IMR-90 (cell line): ENCODE data around the gene PPP6R3. TPM values are rescaled to one million over a fixed set of nuclear protein-coding genes. Genes with fewer than 3 reads are reported as not detected.
A peak's percentile ranks its signal among the peaks of the same experiment; 100 is the strongest.

Source experiments
- ATAC-seq: fragments of 200-7000 bp; cut with Tn5 transposase; 2 replicates; pipeline ENCODE4 v1.9.1; 2020; ENCODE audit warnings: low read depth, mild to moderate bottlenecking, moderate library complexity
- BruUV-seq: library from RNA; stranded (reverse); fragments of 400-500 nt; replicated peaks from 2 replicates; lab custom pipeline; 2021; lab: Mats Ljungman, UMichigan
- CTCF ChIA-PET: fragments of 300-600 bp; formaldehyde crosslinking; extraction: SDS; loops from one replicate; lab custom pipeline; 2021; ENCODE audit warnings: antibody characterized with exemption; lab: Yijun Ruan, JAX
- POLR2A ChIA-PET: fragments of 300-600 bp; sonication (Branson Sonifier 250); formaldehyde crosslinking; loops from one replicate; lab custom pipeline; 2022; ENCODE audit warnings: antibody characterized with exemption; ENCODE audit not compliant: unreplicated experiment; lab: Charles Lee
- DNase-seq: peaks from one replicate; pipeline ENCODE4 v3.0.0; 2013
- H2AFZ ChIP-seq: replicated peaks from 2 replicates; pipeline ENCODE3; 2013; ENCODE audit warnings: low read length, mild to moderate bottlenecking; ENCODE audit not compliant: poor library complexity
- H2AK5ac ChIP-seq: 2 replicates; pipeline ENCODE4 v1.6.1; 2013; ENCODE audit warnings: low read depth, low read length, inconsistent platforms
- H2AK9ac ChIP-seq: replicated peaks from 2 replicates; pipeline ENCODE3; 2013; ENCODE audit warnings: mild to moderate bottlenecking, low read depth, low read length, moderate library complexity; ENCODE audit not compliant: poor library complexity
- H2BK120ac ChIP-seq: 2 replicates; pipeline ENCODE4 v1.6.1; 2013; ENCODE audit warnings: low read depth, low read length, inconsistent platforms
- H2BK15ac ChIP-seq: 3 replicates; pipeline ENCODE4 v1.6.1; 2013; ENCODE audit warnings: low read depth, low read length, inconsistent platforms
- H2BK20ac ChIP-seq: 2 replicates; pipeline ENCODE4 v1.6.1; 2013; ENCODE audit warnings: low read depth, mild to moderate bottlenecking, inconsistent platforms, low read length, moderate library complexity
- H2BK5ac ChIP-seq: 2 replicates; pipeline ENCODE4 v1.6.1; 2013; ENCODE audit warnings: mild to moderate bottlenecking, low read depth, low read length, inconsistent platforms; ENCODE audit not compliant: poor library complexity, severe bottlenecking
- H3K14ac ChIP-seq: replicated peaks from 2 replicates; pipeline ENCODE4 v1.6.1; 2013; ENCODE audit warnings: low read depth, low read length, inconsistent platforms
- H3K18ac ChIP-seq: 2 replicates; pipeline ENCODE4 v1.6.1; 2013; ENCODE audit warnings: low read depth, low read length, control low read depth
- H3K23ac ChIP-seq: 2 replicates; pipeline ENCODE4 v1.6.1; 2013; ENCODE audit warnings: low read depth, low read length, inconsistent platforms
- H3K27ac ChIP-seq: 2 replicates; pipeline ENCODE4 v1.5.1; 2013; ENCODE audit warnings: mild to moderate bottlenecking, control low read depth, low read length; ENCODE audit not compliant: insufficient read depth
- H3K27me3 ChIP-seq: 2 replicates; pipeline ENCODE4 v1.6.1; 2013; ENCODE audit warnings: low read length; ENCODE audit not compliant: control insufficient read depth, insufficient read depth
- H3K36me3 ChIP-seq: 2 replicates; pipeline ENCODE4 v1.6.1; 2013; ENCODE audit warnings: low read length, mixed read lengths; ENCODE audit not compliant: control insufficient read depth, insufficient read depth
- H3K4ac ChIP-seq: 2 replicates; pipeline ENCODE4 v1.6.1; 2013; ENCODE audit warnings: low read depth, low read length, inconsistent platforms
- H3K4me1 ChIP-seq: 2 replicates; pipeline ENCODE4 v1.6.1; 2013; ENCODE audit warnings: low read length, mixed read lengths; ENCODE audit not compliant: control insufficient read depth, insufficient read depth
- H3K4me2 ChIP-seq: 2 replicates; pipeline ENCODE4 v1.6.1; 2013; ENCODE audit warnings: low read depth, mild to moderate bottlenecking, control low read depth, low read length, moderate library complexity
- H3K4me3 ChIP-seq: 2 replicates; pipeline ENCODE4 v1.5.1; 2013; ENCODE audit warnings: low read depth, mild to moderate bottlenecking, control low read depth, low read length, moderate library complexity; ENCODE audit not compliant: insufficient read depth
- H3K56ac ChIP-seq: 2 replicates; pipeline ENCODE4 v1.6.1; 2013; ENCODE audit warnings: low read length, inconsistent platforms; ENCODE audit not compliant: insufficient read depth; ENCODE audit errors: extremely low read depth
- H3K79me1 ChIP-seq, 2 experiments: 2 replicates each; pipeline ENCODE4 v1.6.1; 2013; ENCODE audit warnings: low read length in 2 of 2, inconsistent platforms in 1 of 2, low read depth in 1 of 2
- H3K9ac ChIP-seq: 2 replicates; pipeline ENCODE4 v1.6.1; 2013; ENCODE audit warnings: low read depth, low read length, control low read depth
- H3K9me1 ChIP-seq: 2 replicates; pipeline ENCODE4 v1.6.1; 2013; ENCODE audit warnings: low read length, inconsistent platforms; ENCODE audit not compliant: insufficient read depth
- H3K9me3 ChIP-seq: 2 replicates; pipeline ENCODE4 v1.6.1; 2013; ENCODE audit warnings: low read length; ENCODE audit not compliant: control insufficient read depth, insufficient read depth
- H4K20me1 ChIP-seq: 2 replicates; pipeline ENCODE4 v1.6.1; 2013; ENCODE audit warnings: low read length, inconsistent platforms; ENCODE audit not compliant: insufficient read depth
- H4K5ac ChIP-seq: 2 replicates; pipeline ENCODE4 v1.6.1; 2013; ENCODE audit warnings: mild to moderate bottlenecking, low read depth, low read length, control low read depth
- H4K8ac ChIP-seq, 2 experiments: 2 replicates each; pipeline ENCODE4 v1.6.1; 2013; ENCODE audit warnings: low read depth in 2 of 2, low read length in 2 of 2, control low read depth in 1 of 2, inconsistent platforms in 1 of 2
- H4K91ac ChIP-seq: 2 replicates; pipeline ENCODE4 v1.6.1; 2013; ENCODE audit warnings: low read depth, low read length, inconsistent platforms; ENCODE audit not compliant: insufficient read depth
- NFE2L2 ChIP-seq: fragments of 150-350 bp; IDR thresholded peaks from 2 replicates; pipeline ENCODE4 v1.6.1; 2016; ENCODE audit warnings: low read depth, mild to moderate bottlenecking, low read length
- RAD21 ChIP-seq: IDR thresholded peaks from 2 replicates; pipeline ENCODE4 v1.6.1; 2012; ENCODE audit warnings: low read length, improper control_type of control experiment
- RCOR1 ChIP-seq: IDR thresholded peaks from 2 replicates; pipeline ENCODE4 v1.6.1; 2012; ENCODE audit warnings: mild to moderate bottlenecking, low read length, improper control_type of control experiment; ENCODE audit not compliant: insufficient replicate concordance
- WGBS, 2 experiments: methylation state at CpG; one replicate each; pipeline versions ENCODE4 v1.1.5 to v1.1.7; 2013; ENCODE audit warnings: missing lambda C conversion rate in 2 of 2; ENCODE audit not compliant: insufficient read length in 1 of 2; ENCODE audit errors: extremely low coverage in 2 of 2; 5-methylcytosine and 5-hydroxymethylcytosine counted together
- dilution Hi-C: fragments of 300-500 bp; cut with HindIII; formaldehyde crosslinking; loops from one replicate; pipeline ENCODE4 v1.14.3; 2018; ENCODE audit warnings: low sequenced_read_pairs; ENCODE audit not compliant: unreplicated experiment
- in situ Hi-C: fragments of 300-500 bp; cut with MboI; formaldehyde crosslinking; loops from 3 replicates; pipeline ENCODE4 v1.14.3; 2019; ENCODE audit warnings: low sequenced_read_pairs, inconsistent platforms, mixed read lengths
- intact Hi-C: fragments of 100-400 bp; cut with micrococcal nuclease; formaldehyde crosslinking; loops from 2 replicates; pipeline ENCODE4 v1.10.0; 2022
- polyA plus RNA-seq, 3 experiments: library from polyadenylated mRNA; depleted of rRNA; stranded (reverse); fragments of >200 nt; gene quantifications; 2 replicates each; pipeline ENCODE4 v1.2.3, GENCODE V29; 2012; ENCODE audit warnings: low replicate concordance in 1 of 3
- total RNA-seq: library from RNA; depleted of rRNA; stranded (reverse); fragments of >200 nt; gene quantifications from 2 replicates; pipeline ENCODE4 v1.2.3, GENCODE V29; 2012

The PPP6R3 gene
- total and polyA plus RNA-seq, 2 of the 4 experiments (the other 2 are of a cell fraction), result 29.0 to 123 TPM

DNA sequence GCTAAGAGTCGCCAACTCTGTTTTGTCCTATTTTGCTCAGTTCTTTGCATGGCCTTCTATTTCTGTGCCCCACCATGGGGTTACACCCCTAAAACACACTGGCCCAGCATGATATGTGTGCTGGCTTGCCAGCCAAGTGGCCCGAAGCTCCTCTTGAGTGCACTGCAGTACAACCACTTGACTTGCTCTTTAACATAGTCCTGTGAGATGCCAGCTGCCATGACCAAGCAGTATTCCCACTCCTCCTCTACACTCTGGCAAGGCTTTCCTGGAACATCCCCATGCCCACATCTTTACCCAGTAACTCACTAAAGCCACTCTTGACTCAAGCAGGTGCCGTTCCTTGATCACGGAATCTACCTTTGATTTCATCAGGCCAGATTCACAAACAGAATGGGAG is 120.9 kb downstream of the PPP6R3 start:
- Histone ChIP-seq H2BK120ac (no peak overlapping the region), H3K36me3 (peaks cover 28% of the 10 kb centered on the region), H3K4me1 (peaks cover 7% of the 10 kb centered on the region), H2AK9ac (no peak overlapping the region), H4K5ac (no peak overlapping the region), H3K9ac (no peak overlapping the region), H3K14ac (no peak overlapping the region), H3K56ac (no peak overlapping the region), H3K27ac (no peak overlapping the region), H2BK20ac (no peak overlapping the region), H2AFZ (no peak overlapping the region), H3K4ac (no peak overlapping the region), H3K4me3 (no peak overlapping the region), H2BK15ac (no peak overlapping the region), H3K9me3 (no peaks in the 10 kb centered on the region), H3K4me2 (no peak overlapping the region), H3K18ac (no peak overlapping the region), H4K20me1 (peaks cover 31% of the 10 kb centered on the region), H3K79me1 (peaks cover 32 to 70% of the 10 kb centered on the region in 2 experiments), H4K91ac (no peak overlapping the region), H4K8ac (no peak overlapping the region), H2BK5ac (no peak overlapping the region), H3K23ac (no peak overlapping the region), H2AK5ac (no peak overlapping the region), H3K9me1 (peaks cover 20% of the 10 kb centered on the region), H3K27me3 (no peaks in the 10 kb centered on the region)
- DNase-seq (no peak), ATAC-seq (no peak)
- in situ Hi-C loops (no loop called here), dilution Hi-C loops (no loop called here), intact Hi-C loops (no loop called here)
- BruUV-seq, result no TSS peak
- 76% methylated on average over 2 of the region's 4 CpGs; no CpG with 5 or more reads in 1 of the 2 experiments for WGBS, 2 experiments
- TF ChIP-seq NFE2L2, result 0 out of 2 replicates have a peak, but pooled peaks have one; percentile 7
- no peak for TF ChIP-seq RCOR1
- TF ChIP-seq RAD21, result no peak
- ChIA-PET CTCF (no interaction called here), POLR2A (no interaction called here)
